ENCODE data around the gene ZFAND3.

Gene ZFAND3

GRCh38 chr6:37819177-37819801 is at the start of gene ZFAND3:
ZFAND3 (plus strand) TSS chr6:37819727; CDS start chr6:37819946, 219 bp downstream.
- Histone ChIP-seq H3K4me3 (ENCODE audit: low read length) (peak within 1 kb of the TSS; percentile 96), H3K27me3 (ENCODE audit: control insufficient read depth, insufficient read depth, low read length) (no peaks in the 10 kb centered on the region), H3K9me3 (ENCODE audit: control insufficient read depth, low read depth, low read length) (no peaks in the 10 kb centered on the region), H3K4me1 (ENCODE audit: control insufficient read depth, low read depth, low read length) (peaks cover 29% of the 10 kb centered on the region), H3K36me3 (ENCODE audit: control insufficient read depth, low read depth, low read length) (no peaks in the 10 kb centered on the region), H3K27ac (ENCODE audit: low read length) (peak within 1 kb of the TSS; percentile 93), H3K9ac (ENCODE audit: low read length) (peak within 1 kb of the TSS; percentile 92)

- H3K9me3 ChIP-seq (ENCODE audit: control insufficient read depth, low read depth, low read length) = no peaks in the 10 kb centered on the region
- H3K36me3 ChIP-seq (ENCODE audit: control insufficient read depth, low read depth, low read length) = no peaks in the 10 kb centered on the region
- H3K27ac ChIP-seq (ENCODE audit: low read length) = no peak overlapping the region
- H3K27me3 ChIP-seq (ENCODE audit: control insufficient read depth, insufficient read depth, low read length) = peaks cover 56% of the 10 kb centered on the region
- H3K4me3 ChIP-seq (ENCODE audit: low read length) = no peak overlapping the region
- H3K9ac ChIP-seq (ENCODE audit: low read length) = no peak overlapping the region
- H3K4me1 ChIP-seq (ENCODE audit: control insufficient read depth, low read depth, low read length) = peaks cover 19% of the 10 kb centered on the region
These were observed 45.4 kb upstream of the ZFAND3 start for GRCh38 chr6:37774028-37774680.

- Histone ChIP-seq H3K4me3 (ENCODE audit: low read length) (no peak overlapping the region), H3K36me3 (ENCODE audit: control insufficient read depth, low read depth, low read length) (no peaks in the 10 kb centered on the region), H3K27ac (ENCODE audit: low read length) (no peak overlapping the region), H3K9me3 (ENCODE audit: control insufficient read depth, low read depth, low read length) (no peaks in the 10 kb centered on the region), H3K4me1 (ENCODE audit: control insufficient read depth, low read depth, low read length) (peaks cover 32% of the 10 kb centered on the region), H3K27me3 (ENCODE audit: control insufficient read depth, insufficient read depth, low read length) (peaks cover 42% of the 10 kb centered on the region), H3K9ac (ENCODE audit: low read length) (no peak overlapping the region)
These were observed 43.0 kb upstream of the ZFAND3 start for GRCh38 chr6:37776566-37776965.

- no peaks in the 10 kb centered on the region for H3K36me3 ChIP-seq (ENCODE audit: control insufficient read depth, low read depth, low read length)
- H3K9me3 ChIP-seq (ENCODE audit: control insufficient read depth, low read depth, low read length) = no peaks in the 10 kb centered on the region
- H3K4me1 ChIP-seq (ENCODE audit: control insufficient read depth, low read depth, low read length) = peaks cover 32% of the 10 kb centered on the region
- no peak overlapping the region for H3K4me3 ChIP-seq (ENCODE audit: low read length)
- no peak overlapping the region for H3K9ac ChIP-seq (ENCODE audit: low read length)
- H3K27me3 ChIP-seq (ENCODE audit: control insufficient read depth, insufficient read depth, low read length) = peaks cover 42% of the 10 kb centered on the region
- no peak overlapping the region for H3K27ac ChIP-seq (ENCODE audit: low read length)
These were observed 42.2 kb upstream of the ZFAND3 start for GRCh38 chr6:37777272-37777834.

GRCh38 chr6:37779111-37779800 is 40.3 kb upstream of the ZFAND3 start:
- Histone ChIP-seq H3K4me3 (ENCODE audit: low read length) (no peak overlapping the region), H3K9me3 (ENCODE audit: control insufficient read depth, low read depth, low read length) (no peaks in the 10 kb centered on the region), H3K9ac (ENCODE audit: low read length) (no peak overlapping the region), H3K27me3 (ENCODE audit: control insufficient read depth, insufficient read depth, low read length) (peaks cover 41% of the 10 kb centered on the region), H3K27ac (ENCODE audit: low read length) (no peak overlapping the region), H3K4me1 (ENCODE audit: control insufficient read depth, low read depth, low read length) (peaks cover 44% of the 10 kb centered on the region), H3K36me3 (ENCODE audit: control insufficient read depth, low read depth, low read length) (no peaks in the 10 kb centered on the region)

- H3K27ac ChIP-seq (ENCODE audit: low read length) = no peak overlapping the region
These were observed 39.5 kb upstream of the ZFAND3 start for GRCh38 chr6:37779902-37780628.

GRCh38 chr6:37781788-37782187 is 37.7 kb upstream of the ZFAND3 start:
- Histone ChIP-seq H3K9ac (ENCODE audit: low read length) (no peak overlapping the region), H3K9me3 (ENCODE audit: control insufficient read depth, low read depth, low read length) (no peaks in the 10 kb centered on the region), H3K4me3 (ENCODE audit: low read length) (no peak overlapping the region), H3K27me3 (ENCODE audit: control insufficient read depth, insufficient read depth, low read length) (peaks cover 36% of the 10 kb centered on the region), H3K4me1 (ENCODE audit: control insufficient read depth, low read depth, low read length) (peaks cover 49% of the 10 kb centered on the region), H3K36me3 (ENCODE audit: control insufficient read depth, low read depth, low read length) (no peaks in the 10 kb centered on the region), H3K27ac (ENCODE audit: low read length) (no peak overlapping the region)

More at GRCh38 chr6:37779902-37780628, 39.5 kb upstream of the ZFAND3 start:
- no peaks in the 10 kb centered on the region for H3K36me3 ChIP-seq (ENCODE audit: control insufficient read depth, low read depth, low read length)
- no peaks in the 10 kb centered on the region for H3K9me3 ChIP-seq (ENCODE audit: control insufficient read depth, low read depth, low read length)
- H3K9ac ChIP-seq (ENCODE audit: low read length) = no peak overlapping the region
- peaks cover 48% of the 10 kb centered on the region for H3K27me3 ChIP-seq (ENCODE audit: control insufficient read depth, insufficient read depth, low read length)
- H3K4me1 ChIP-seq (ENCODE audit: control insufficient read depth, low read depth, low read length) = peaks cover 52% of the 10 kb centered on the region
- no peak overlapping the region for H3K4me3 ChIP-seq (ENCODE audit: low read length)

GRCh38 chr6:37783025-37783855 is 36.3 kb upstream of the ZFAND3 start:
- H3K27ac ChIP-seq (ENCODE audit: low read length) = no peak overlapping the region
- H3K36me3 ChIP-seq (ENCODE audit: control insufficient read depth, low read depth, low read length) = no peaks in the 10 kb centered on the region
- H3K4me1 ChIP-seq (ENCODE audit: control insufficient read depth, low read depth, low read length) = peaks cover 37% of the 10 kb centered on the region
- peak overlapping the region; percentile 68 for H3K9ac ChIP-seq (ENCODE audit: low read length)
- peak overlapping the region; percentile 63 for H3K4me3 ChIP-seq (ENCODE audit: low read length)
- H3K9me3 ChIP-seq (ENCODE audit: control insufficient read depth, low read depth, low read length) = no peaks in the 10 kb centered on the region
- peaks cover 21% of the 10 kb centered on the region for H3K27me3 ChIP-seq (ENCODE audit: control insufficient read depth, insufficient read depth, low read length)

- Histone ChIP-seq H3K9me3 (ENCODE audit: control insufficient read depth, low read depth, low read length) (no peaks in the 10 kb centered on the region), H3K4me1 (ENCODE audit: control insufficient read depth, low read depth, low read length) (peaks cover 36% of the 10 kb centered on the region), H3K4me3 (ENCODE audit: low read length) (peak overlapping the region; percentile 63), H3K9ac (ENCODE audit: low read length) (peak overlapping the region; percentile 68), H3K27ac (ENCODE audit: low read length) (no peak overlapping the region), H3K36me3 (ENCODE audit: control insufficient read depth, low read depth, low read length) (no peaks in the 10 kb centered on the region), H3K27me3 (ENCODE audit: control insufficient read depth, insufficient read depth, low read length) (peaks cover 14% of the 10 kb centered on the region)
These were observed 35.5 kb upstream of the ZFAND3 start for GRCh38 chr6:37783856-37784584.

- no peaks in the 10 kb centered on the region for H3K36me3 ChIP-seq (ENCODE audit: control insufficient read depth, low read depth, low read length)
- no peaks in the 10 kb centered on the region for H3K9me3 ChIP-seq (ENCODE audit: control insufficient read depth, low read depth, low read length)
- no peak overlapping the region for H3K27ac ChIP-seq (ENCODE audit: low read length)
- H3K27me3 ChIP-seq (ENCODE audit: control insufficient read depth, insufficient read depth, low read length) = peaks cover 14% of the 10 kb centered on the region
- peaks cover 30% of the 10 kb centered on the region for H3K4me1 ChIP-seq (ENCODE audit: control insufficient read depth, low read depth, low read length)
- peak overlapping the region; percentile 63 for H3K4me3 ChIP-seq (ENCODE audit: low read length)
- H3K9ac ChIP-seq (ENCODE audit: low read length) = no peak overlapping the region
These were observed 35.0 kb upstream of the ZFAND3 start for GRCh38 chr6:37784585-37784967.

All from iPS-18a (cell line).